Heart left ventricle (tissue), 13 donors: Measurements from ENCODE around the gene KRTAP3-1.

Experiments used
- CTCF ChIP-seq, 12 donors: fragments of 200-600 bp; sonication (generic) in 4 of 12; IDR thresholded peaks; one replicate each; pipeline versions ENCODE4 v1.5.0 to v1.8.0; 2018 to 2022; ENCODE audit warnings: antibody characterized with exemption in 12 of 12, mild to moderate bottlenecking in 5 of 12
- POLR2A ChIP-seq, 2 donors: fragments of 450-650 bp; IDR thresholded peaks; one replicate each; pipeline ENCODE4 v1.6.1; 2017; ENCODE audit warnings: antibody characterized with exemption in 2 of 2, mild to moderate bottlenecking in 2 of 2, moderate library complexity in 2 of 2
- donor health status: ischemic (EF 13 %, LVEDD 7.1; RV severe dilation, severe dysfunction).
- donor health status: DM: no; HTN: yes; CAD: no.
- donor health status: DM: no; HTN: no; CAD: no.
- donor health status: ischemic (EF 25% LVEDD 6.9; RV normal size, moderate dysfunction).
- donor health status: ischemic (EF 25% LVEDD 5.7; RV mildly dilated, moderate dysfunction).
- donor health status: ischemic (EF 35%, LVEDD 5.7; RV mildly dilated, moderate dysfunction).
- donor health status: nonischemic (EF 11% LVEDD 7.7; RV severe dilation, severe dysfunction).
- donor health status: DM: yes; HTN: yes; CAD: no.
- donor health status: PGD.
- donor health status: ischemic (EF 29% LVEDD 5.4; RV normal size, mild dysfunction).
- donor health status: nonischemic (EF 23%, LVEDD 6.1; RV moderate dilation, normal function).

- TF ChIP-seq CTCF (IDR thresholded peaks at IDR 0.05) (no peak), POLR2A (IDR thresholded peaks at IDR 0.05) (no peak)
These were observed 4.7 kb upstream of the KRTAP3-1 start for GRCh38 chr17:41013606-41014005.
